H1 (cell line): ENCODE measurements around the gene RPS21. TPM values are rescaled to one million over a fixed set of nuclear protein-coding genes. Genes with fewer than 3 reads are reported as not detected.

Source experiments
- CHD2 ChIP-seq: IDR thresholded peaks from 2 replicates; pipeline ENCODE4 v1.6.1; 2012; ENCODE audit warnings: low read length, improper control_type of control experiment
- polyA plus RNA-seq, 7 experiments: library from polyadenylated mRNA; depleted of rRNA in 3 of 7; stranded (reverse) in 5 of 7; unstranded in 2 of 7; fragments of >200 nt in 5 of 7; fragments of 200-250 nt in 2 of 7; gene quantifications; 1 replicate in 5 of 7; 2 replicates in 1 of 7; 4 replicates in 1 of 7; pipeline versions ENCODE4 v1.2.1 to v1.2.3, GENCODE V29; 2011 to 2013; ENCODE audit warnings: missing spikeins in 2 of 7, mixed read lengths in 2 of 7
- total RNA-seq: library from RNA; stranded (reverse); fragmentation: NEBNext Ultra II Directional; extraction: Animal tissue kit (Norgen Biotek cat#: 25700); gene quantifications from 2 replicates; pipeline ENCODE4 v1.2.1, GENCODE V29; 2021

The RPS21 gene
- total and polyA plus RNA-seq, 2 of the 8 experiments (the other 6 are each of a cell fraction or from before 2014, with no cell fraction given) = 1,787 to 7,219 TPM

DNA sequence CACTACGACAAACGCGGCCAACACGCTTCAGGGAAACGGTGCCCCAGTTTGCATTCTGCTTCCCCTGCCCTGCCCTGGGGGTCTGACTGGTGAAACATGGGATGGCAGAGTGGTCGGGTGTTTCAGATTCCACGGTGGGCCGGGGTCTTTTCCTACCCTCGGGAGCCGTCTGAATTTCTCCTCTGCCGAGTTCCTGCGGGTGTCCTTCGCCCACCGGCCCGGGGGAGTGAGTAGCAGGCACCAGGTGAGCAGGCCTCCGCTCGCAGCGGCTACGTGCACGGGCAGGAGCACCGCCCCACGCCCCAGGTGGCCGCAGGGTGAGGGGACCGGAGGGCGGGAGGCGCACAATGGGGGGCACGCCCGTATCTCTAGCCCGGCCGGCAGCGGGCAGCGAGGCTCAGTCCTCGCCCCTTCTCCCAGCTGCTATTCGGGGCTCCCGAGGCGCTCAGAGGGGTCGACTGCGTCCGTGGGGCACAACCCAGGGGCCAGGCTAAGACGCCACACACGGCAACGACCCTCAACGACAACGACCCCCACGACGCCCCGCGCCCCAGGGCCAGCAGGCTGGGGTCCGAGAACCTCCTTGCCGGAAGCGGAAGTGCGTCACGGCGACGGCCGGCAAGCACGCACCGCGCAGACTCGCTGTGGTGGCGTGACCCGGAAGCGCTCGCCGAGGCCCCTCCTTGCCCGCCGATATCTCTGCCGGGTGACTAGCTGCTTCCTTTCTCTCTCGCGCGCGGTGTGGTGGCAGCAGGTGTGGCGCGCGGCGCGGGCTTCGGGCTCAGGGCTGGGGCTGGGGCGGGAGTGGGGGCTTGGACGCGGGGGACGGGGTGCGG is at the start of gene RPS21 (continued):
- TF ChIP-seq CHD2 = peak; percentile 63; the same call in 1 of the 2 replicates
